HepG2 (cell line): Measurements from ENCODE around the gene KRT15. TPM values are rescaled to one million over a fixed set of nuclear protein-coding genes. Genes with fewer than 3 reads are reported as not detected.

Source experiments
- ADNP ChIP-seq: sonication (generic); formaldehyde crosslinking; IDR thresholded peaks from 2 replicates; pipeline ENCODE4 v1.4.0; 2020; ENCODE audit warnings: missing genetic modification reagents
- ATF4 ChIP-seq, 2 experiments: fragments of 450-650 bp in 1 of 2; sonication (generic) in 1 of 2; formaldehyde crosslinking; IDR thresholded peaks; 2 replicates each; pipeline versions ENCODE4 v1.5.0 to v1.8.0; 2020 to 2022; ENCODE audit warnings: mild to moderate bottlenecking in 1 of 2, missing genetic modification reagents in 1 of 2
- ISL2 ChIP-seq: sonication (generic); formaldehyde crosslinking; IDR thresholded peaks from 2 replicates; pipeline ENCODE4 v1.5.0; 2020; ENCODE audit warnings: missing genetic modification reagents
- KLF16 ChIP-seq, 2 experiments: sonication (generic) in 1 of 2; formaldehyde crosslinking in 1 of 2; IDR thresholded peaks; 2 replicates each; pipeline versions ENCODE4 v1.6.1 to v1.8.0; 2016 to 2023; ENCODE audit warnings: missing genetic modification reagents in 2 of 2, missing compliant biosample characterization in 1 of 2
- LCORL ChIP-seq, 2 experiments: fragments of 450-650 bp in 1 of 2; sonication (generic) in 1 of 2; formaldehyde crosslinking in 1 of 2; IDR thresholded peaks; 2 replicates each; pipeline versions ENCODE4 v1.5.0 to v1.6.1; 2017 to 2020; ENCODE audit warnings: antibody characterized with exemption in 1 of 2, missing genetic modification reagents in 1 of 2
- MAFK ChIP-seq, 2 experiments: IDR thresholded peaks in 1 of 2; conservative IDR thresholded peaks in 1 of 2; 2 replicates each; pipeline ENCODE4 v1.6.1; 2011; ENCODE audit warnings: improper control_type of control experiment in 2 of 2, low read length in 2 of 2
- MLLT10 ChIP-seq: sonication (generic); formaldehyde crosslinking; IDR thresholded peaks from 2 replicates; pipeline ENCODE4 v1.4.0; 2020; ENCODE audit warnings: missing genetic modification reagents
- NBN ChIP-seq: fragments of 450-650 bp; conservative IDR thresholded peaks from 2 replicates; pipeline ENCODE4 v1.6.1; 2017
- PHF20 ChIP-seq: sonication (generic); formaldehyde crosslinking; IDR thresholded peaks from 2 replicates; pipeline ENCODE4 v1.5.0; 2020; ENCODE audit warnings: mild to moderate bottlenecking, missing genetic modification reagents
- POLR2AphosphoS5 ChIP-seq: IDR thresholded peaks from 2 replicates; pipeline ENCODE4 v1.6.1; 2012; ENCODE audit warnings: low read depth, low read length
- RARG ChIP-seq: sonication (generic); formaldehyde crosslinking; IDR thresholded peaks from 2 replicates; pipeline ENCODE4 v1.4.0; 2020; ENCODE audit warnings: low read depth, mild to moderate bottlenecking, missing genetic modification reagents
- SNAPC4 ChIP-seq: sonication (generic); formaldehyde crosslinking; IDR thresholded peaks from 2 replicates; pipeline ENCODE4 v1.4.0; 2020; ENCODE audit warnings: mild to moderate bottlenecking, missing genetic modification reagents
- TEF ChIP-seq: sonication (generic); formaldehyde crosslinking; IDR thresholded peaks from 2 replicates; pipeline ENCODE4 v1.5.0; 2020; ENCODE audit warnings: missing genetic modification reagents
- ZBTB1 ChIP-seq: sonication (generic); formaldehyde crosslinking; IDR thresholded peaks from 2 replicates; pipeline ENCODE4 v1.4.0; 2020; ENCODE audit warnings: missing genetic modification reagents, borderline replicate concordance
- ZKSCAN1 ChIP-seq: fragments of 150-350 bp; IDR thresholded peaks from 2 replicates; pipeline ENCODE4 v1.6.1; 2014; ENCODE audit warnings: low read length
- ZNF180 ChIP-seq: sonication (generic); formaldehyde crosslinking; IDR thresholded peaks from 2 replicates; pipeline ENCODE4 v1.4.0; 2020; ENCODE audit warnings: low read depth, missing genetic modification reagents, borderline replicate concordance
- ZNF33A ChIP-seq: sonication (generic); formaldehyde crosslinking; IDR thresholded peaks from 2 replicates; pipeline ENCODE4 v1.5.1; 2020; ENCODE audit warnings: missing genetic modification reagents, mild to moderate bottlenecking, moderate library complexity, borderline replicate concordance
- ZNF552 ChIP-seq: sonication (generic); formaldehyde crosslinking; IDR thresholded peaks from 2 replicates; pipeline ENCODE4 v1.9.0; 2022; ENCODE audit warnings: missing genetic modification reagents, mild to moderate bottlenecking, borderline replicate concordance
- ZNF569 ChIP-seq: sonication (generic); formaldehyde crosslinking; IDR thresholded peaks from 2 replicates; pipeline ENCODE4 v1.5.0; 2020; ENCODE audit warnings: mild to moderate bottlenecking, missing genetic modification reagents, moderate library complexity, borderline replicate concordance
- ZNF572 ChIP-seq: sonication (generic); formaldehyde crosslinking; IDR thresholded peaks from 2 replicates; pipeline ENCODE4 v1.5.1; 2020; ENCODE audit warnings: mild to moderate bottlenecking, missing genetic modification reagents
- ZNF781 ChIP-seq: sonication (generic); formaldehyde crosslinking; IDR thresholded peaks from 2 replicates; pipeline ENCODE4 v1.5.1; 2020; ENCODE audit warnings: borderline replicate concordance, mild to moderate bottlenecking, missing genetic modification reagents; ENCODE audit errors: not compliant biosample characterization
- ZNF879 ChIP-seq: sonication (generic); formaldehyde crosslinking; IDR thresholded peaks from 2 replicates; pipeline ENCODE4 v1.8.1; 2023; ENCODE audit warnings: missing genetic modification reagents
- ZNF891 ChIP-seq: sonication (generic); formaldehyde crosslinking; IDR thresholded peaks from 2 replicates; pipeline ENCODE4 v1.5.0; 2020; ENCODE audit warnings: mild to moderate bottlenecking, missing genetic modification reagents
- polyA plus RNA-seq, 8 experiments: library from polyadenylated mRNA; depleted of rRNA in 3 of 8; stranded (reverse) in 7 of 8; unstranded in 1 of 8; fragments of >200 nt; fragmentation: Illumina TruSeq in 4 of 8; extraction: Trizol in 4 of 8; gene quantifications; 2 replicates each; pipeline versions ENCODE4 v1.2.1 to v1.2.3, GENCODE V29; 2011 to 2016; ENCODE audit warnings: low read depth in 4 of 8, missing spikeins in 1 of 8, mixed read lengths in 1 of 8; ENCODE audit not compliant: insufficient read depth in 1 of 8
- total RNA-seq, 5 experiments: library from RNA; depleted of rRNA; stranded (reverse); fragments of >200 nt; fragmentation: Illumina TruSeq; extraction: Trizol; gene quantifications; 2 replicates each; pipeline ENCODE4 v1.2.3, GENCODE V29; 2016; ENCODE audit warnings: low read depth in 1 of 5

Gene KRT15
- total and polyA plus RNA-seq, 2 of the 13 experiments (the other 11 are each of a cell fraction or from before 2014, with no cell fraction given): 0.46 to 0.63 TPM

GRCh38 chr17:41527063-41528023 is 8.7 kb upstream of the KRT15 start (continued):
- no peak for TF ChIP-seq ISL2 (CRISPR knock-in tag)
- no peak for TF ChIP-seq ZNF572 (CRISPR knock-in tag)
- no peak for TF ChIP-seq ZNF33A (CRISPR knock-in tag)
- TF ChIP-seq POLR2AphosphoS5: no peak
- no peak for TF ChIP-seq NBN
- no peak for TF ChIP-seq ATF4 (CRISPR knock-in tag; IDR thresholded peaks at IDR 0.05)
- no peak for TF ChIP-seq KLF16 (CRISPR knock-in tag; IDR thresholded peaks at IDR 0.05)
- no peak for TF ChIP-seq ZBTB1
- no peak for TF ChIP-seq MAFK (conservative IDR thresholded peaks at IDR 0.05 in 1 of 2, IDR thresholded peaks at IDR 0.05 in 1 of 2; ENCODE audit: low read length in 2 of 2)
- no peak for TF ChIP-seq TEF (CRISPR knock-in tag)
- TF ChIP-seq ZNF781: no peak
- no peak for TF ChIP-seq ZNF180 (CRISPR knock-in tag)
- no peak for TF ChIP-seq ADNP (CRISPR knock-in tag)
- TF ChIP-seq ZNF552: no peak
- TF ChIP-seq PHF20: no peak
- TF ChIP-seq ZKSCAN1: no peak
- no peak for TF ChIP-seq MLLT10
- no peak for TF ChIP-seq ZNF879 (CRISPR knock-in tag)
- TF ChIP-seq LCORL (IDR thresholded peaks at IDR 0.05): no peak
- 0 out of 2 replicates have a peak, but pooled peaks have one; percentile 11 for TF ChIP-seq LCORL (CRISPR knock-in tag; IDR thresholded peaks at IDR 0.05)
- no peak for TF ChIP-seq SNAPC4 (CRISPR knock-in tag)
- TF ChIP-seq ZNF891: no peak
- TF ChIP-seq ZNF569 (CRISPR knock-in tag): peak; percentile 68; the same call in 1 of the 2 replicates
- no peak for TF ChIP-seq RARG (CRISPR knock-in tag)
